Omental fat pad (tissue), 4 donors: ENCODE data around the gene RPS18. TPM values are rescaled to one million over a fixed set of nuclear protein-coding genes. Genes with fewer than 3 reads are reported as not detected.
"Not testable (repeated sequence)": the region's sequence is repeated elsewhere in the genome, so short reads cannot be mapped to it uniquely, and the experiment has no call there.

Source experiments
- ATAC-seq: fragments of 150-250 bp; one replicate; pipeline ENCODE4 v1.9.1; 2016; ENCODE audit warnings: mild to moderate bottlenecking, moderate library complexity; ENCODE audit not compliant: low FRiP score
- DNase-seq: peaks from one replicate; pipeline ENCODE4 v3.0.0-alpha.2; 2019; ENCODE audit warnings: low spot score
- CTCF ChIP-seq, 3 donors: fragments of 450-650 bp; IDR thresholded peaks; one replicate each; pipeline ENCODE4 v1.5.1; 2016 to 2017; ENCODE audit warnings: antibody characterized with exemption in 3 of 3, mild to moderate bottlenecking in 3 of 3, moderate library complexity in 2 of 3
- total RNA-seq, 4 donors: library from RNA; depleted of rRNA; stranded (reverse); fragments of >200 nt; gene quantifications; one replicate each; pipeline ENCODE4 v1.1.0, GENCODE V29; 2016

RPS18 gene
- total RNA-seq, 4 donors from 2014 or later = 2,708 to 4,129 (median 3,024) TPM

- ATAC-seq = peak; percentile 6
- DNase-seq = no peak
- no peak for TF ChIP-seq CTCF (IDR thresholded peaks at IDR 0.05)
These were observed 627 bp downstream of the RPS18 start for GRCh38 chr6:33272275-33273128.

GRCh38 chr6:33273129-33273923 is 1.5 kb downstream of the RPS18 start:
- TF ChIP-seq CTCF (IDR thresholded peaks at IDR 0.05) = no peak
- no peak for DNase-seq
- no peak for ATAC-seq

GRCh38 chr6:33273924-33274902 is 2.3 kb downstream of the RPS18 start:
- DNase-seq = no peak
- ATAC-seq = no peak
- TF ChIP-seq CTCF (IDR thresholded peaks at IDR 0.05) = no peak

GRCh38 chr6:33275795-33276580 is 4.1 kb downstream of the RPS18 start:
- DNase-seq, ATAC-seq: not testable (repeated sequence)

- ATAC-seq = no peak
- no peak for TF ChIP-seq CTCF (IDR thresholded peaks at IDR 0.05)
These were observed 4.6 kb downstream of the RPS18 start for GRCh38 chr6:33276581-33276863.

GRCh38 chr6:33276864-33277662 is 5.2 kb downstream of the RPS18 start, which contains the start of gene B3GALT4:
Gene B3GALT4 (plus strand): TSS chr6:33277123. CDS start chr6:33277420, 297 bp downstream.
- no peak for DNase-seq
- ATAC-seq = peak; percentile 69
- no peak for TF ChIP-seq CTCF (IDR thresholded peaks at IDR 0.05)

More at GRCh38 chr6:33276581-33276863, 4.6 kb downstream of the RPS18 start:
- DNase-seq = no peak
